SJSA1 (cell line): Measurements from ENCODE around the gene ANKS1B. TPM values are rescaled to one million over a fixed set of nuclear protein-coding genes. Genes with fewer than 3 reads are reported as not detected.
"Not testable (repeated sequence)": the region's sequence is repeated elsewhere in the genome, so short reads cannot be mapped to it uniquely, and the experiment has no call there.

ENCODE experiments used
- DNase-seq, 2 experiments: peaks; one replicate each; pipeline ENCODE4 v3.0.0-alpha.2; 2015 to 2020; ENCODE audit warnings: low spot score in 2 of 2, low read depth in 1 of 2
- H3K27ac ChIP-seq: fragments of 250-450 bp; sonication (Bioruptor Pico); 2 replicates; pipeline ENCODE4 v1.5.1; 2020; ENCODE audit warnings: mild to moderate bottlenecking, moderate library complexity
- H3K27me3 ChIP-seq: fragments of 250-450 bp; sonication (Bioruptor Pico); replicated peaks from 2 replicates; pipeline ENCODE4 v1.5.1; 2020; ENCODE audit warnings: mild to moderate bottlenecking, moderate library complexity
- H3K36me3 ChIP-seq: fragments of 250-450 bp; sonication (Bioruptor Pico); 2 replicates; pipeline ENCODE4 v1.5.1; 2020; ENCODE audit warnings: mild to moderate bottlenecking
- H3K4me1 ChIP-seq: fragments of 250-450 bp; sonication (Bioruptor Pico); replicated peaks from 2 replicates; pipeline ENCODE4 v1.6.1; 2021; ENCODE audit warnings: mild to moderate bottlenecking
- H3K4me3 ChIP-seq: fragments of 250-450 bp; sonication (Bioruptor Pico); 2 replicates; pipeline ENCODE4 v1.5.1; 2020; ENCODE audit warnings: mild to moderate bottlenecking
- H3K9me3 ChIP-seq: fragments of 250-450 bp; sonication (Bioruptor Pico); replicated peaks from 2 replicates; pipeline ENCODE4 v1.5.1; 2020; ENCODE audit warnings: mild to moderate bottlenecking
- total RNA-seq: library from RNA; depleted of rRNA; stranded (reverse); fragments of >200 nt; shearing (Covaris generic); gene quantifications from 2 replicates; pipeline ENCODE4 v1.2.3, GENCODE V29; 2014

ANKS1B gene
- total RNA-seq, 1 experiment from 2014 or later = not detected

DNA sequence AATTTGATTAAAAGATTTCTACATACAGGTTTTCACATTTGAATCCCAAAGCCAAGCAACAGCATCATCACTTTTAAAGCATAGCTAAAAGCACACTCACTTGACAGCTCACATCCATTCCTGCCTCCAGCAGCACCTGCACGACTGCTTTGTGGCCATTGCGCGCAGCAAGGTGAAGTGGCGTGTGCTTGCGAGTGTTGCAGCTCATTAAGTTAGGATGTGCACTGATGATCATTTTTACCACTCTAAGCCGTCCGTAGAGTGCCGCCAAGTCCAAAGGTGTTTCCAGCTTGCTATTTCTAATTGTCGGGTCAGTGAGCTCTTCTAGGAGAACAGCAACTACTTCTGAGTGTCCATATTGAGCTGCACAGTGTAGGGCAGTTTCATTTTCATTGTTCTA lies 178.4 kb downstream of the ANKS1B start:
- Histone ChIP-seq H3K4me1 (no peaks in the 10 kb centered on the region), H3K36me3 (no peaks in the 10 kb centered on the region), H3K4me3 (no peak overlapping the region), H3K9me3 (no peaks in the 10 kb centered on the region), H3K27me3 (peaks cover 4% of the 10 kb centered on the region), H3K27ac (no peak overlapping the region)
- DNase-seq = no peak

DNA sequence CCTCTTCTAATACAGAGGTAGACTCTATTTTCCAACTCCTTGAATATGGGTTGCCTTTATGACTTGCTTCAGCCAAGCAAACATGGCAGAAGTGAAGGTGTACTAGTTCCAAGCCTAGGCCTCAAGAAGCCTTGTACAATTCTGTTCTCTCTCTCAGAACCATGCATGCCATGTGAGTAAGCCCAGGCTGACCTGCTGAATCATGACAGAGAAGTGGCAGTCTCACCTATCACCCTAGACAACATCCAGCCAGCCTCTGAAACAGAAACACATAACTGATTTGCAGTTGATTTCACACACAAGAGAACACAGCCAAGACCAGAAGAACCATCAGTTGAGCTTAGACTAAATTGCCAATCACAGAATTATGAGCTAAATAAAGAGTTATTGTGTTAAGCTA lies 180.0 kb downstream of the ANKS1B start:
- H3K27ac ChIP-seq = no peak overlapping the region
- H3K4me3 ChIP-seq = no peak overlapping the region
- H3K36me3 ChIP-seq = no peaks in the 10 kb centered on the region
- no peak for DNase-seq
- H3K4me1 ChIP-seq = no peaks in the 10 kb centered on the region
- peaks cover 4% of the 10 kb centered on the region for H3K27me3 ChIP-seq
- no peaks in the 10 kb centered on the region for H3K9me3 ChIP-seq

DNA sequence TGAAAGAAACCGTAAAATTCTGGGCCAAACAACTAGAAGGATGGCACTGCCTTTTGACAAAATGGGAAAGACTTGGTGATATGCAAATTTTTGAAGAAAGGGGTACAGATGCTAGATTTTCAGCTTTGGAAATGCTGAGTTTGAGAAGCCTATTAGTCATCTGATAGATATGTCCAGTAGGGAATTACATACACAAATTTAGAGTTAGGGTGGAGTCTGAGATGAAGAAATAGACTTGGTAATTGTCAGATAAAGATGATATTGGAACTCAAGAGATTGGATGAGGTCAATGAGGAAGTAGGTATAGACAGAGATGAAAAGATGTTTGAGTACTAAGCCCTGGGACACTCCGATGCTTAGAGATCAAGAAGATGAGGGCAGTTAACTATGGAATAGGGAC lies 184.1 kb downstream of the ANKS1B start:
- no peaks in the 10 kb centered on the region for H3K9me3 ChIP-seq
- no peaks in the 10 kb centered on the region; the same call in 1 of the 2 replicates for H3K27me3 ChIP-seq
- no peaks in the 10 kb centered on the region for H3K4me1 ChIP-seq
- no peak for DNase-seq
- no peak overlapping the region for H3K4me3 ChIP-seq
- no peak overlapping the region for H3K27ac ChIP-seq
- no peaks in the 10 kb centered on the region for H3K36me3 ChIP-seq

DNA sequence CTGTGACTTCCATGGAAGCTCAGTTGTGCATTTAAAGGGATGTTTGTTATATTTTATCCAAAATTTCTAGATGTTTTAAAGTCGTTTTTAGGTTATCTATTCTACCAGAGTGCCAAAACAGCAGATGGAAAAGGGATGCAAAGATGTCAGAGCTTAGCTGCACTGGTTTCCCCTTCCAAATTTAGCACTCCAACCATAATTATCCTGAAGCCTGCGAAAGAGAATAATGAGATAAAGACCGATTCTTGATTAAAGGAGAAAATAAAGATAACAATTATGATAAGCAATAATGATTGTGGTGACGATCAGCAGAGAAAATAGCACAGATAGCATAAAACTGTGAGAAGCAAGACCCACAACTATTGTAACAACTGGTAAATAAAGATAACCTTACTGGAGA lies 186.8 kb downstream of the ANKS1B start:
- not testable (repeated sequence) for H3K4me1 ChIP-seq, H3K9me3 ChIP-seq, H3K27me3 ChIP-seq, DNase-seq, H3K4me3 ChIP-seq, H3K27ac ChIP-seq, H3K36me3 ChIP-seq

DNA sequence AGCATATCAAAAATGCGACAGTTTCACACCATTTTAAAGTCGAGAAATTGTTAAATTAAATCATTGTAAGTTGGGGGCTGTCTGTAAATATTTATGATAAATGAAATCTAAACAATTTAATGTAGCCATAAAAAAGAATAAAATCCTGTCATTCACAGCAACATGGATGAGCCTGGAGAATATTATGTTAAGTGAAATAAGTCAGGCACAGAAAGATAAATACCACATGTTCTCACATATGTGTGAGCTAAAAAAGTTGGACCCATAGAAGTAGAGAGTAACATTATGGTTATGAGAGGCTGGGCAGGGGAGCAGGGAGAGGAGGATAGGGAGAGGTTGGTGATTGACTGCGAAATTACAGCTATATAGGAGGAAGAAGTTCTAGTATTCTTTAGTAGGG lies 201.3 kb downstream of the ANKS1B start:
- H3K27me3 ChIP-seq = no peaks in the 10 kb centered on the region
- H3K36me3 ChIP-seq = no peaks in the 10 kb centered on the region
- no peak overlapping the region for H3K4me3 ChIP-seq
- H3K4me1 ChIP-seq = no peaks in the 10 kb centered on the region
- DNase-seq = no peak
- no peaks in the 10 kb centered on the region for H3K9me3 ChIP-seq
- no peak overlapping the region for H3K27ac ChIP-seq

DNA sequence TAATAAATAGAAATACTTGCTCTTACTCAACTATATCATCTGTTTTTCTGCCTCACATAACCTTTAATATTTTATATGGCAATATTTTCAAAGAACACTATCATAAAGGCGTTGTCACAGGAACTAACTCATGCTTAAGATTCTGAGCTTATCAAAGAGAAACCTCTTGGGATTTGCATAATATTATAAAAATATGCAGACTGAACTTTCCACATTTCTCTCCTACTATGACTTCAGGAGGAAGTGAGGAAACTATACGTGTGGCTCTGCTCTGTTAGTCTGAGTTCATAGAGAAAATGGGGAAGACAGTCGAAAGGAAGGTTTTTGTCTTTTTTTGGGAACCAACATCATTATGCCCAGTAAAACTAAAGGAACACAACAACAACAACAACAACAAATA lies 212.5 kb downstream of the ANKS1B start:
- no peaks in the 10 kb centered on the region for H3K4me1 ChIP-seq
- no peak overlapping the region for H3K4me3 ChIP-seq
- no peak overlapping the region for H3K27ac ChIP-seq
- no peaks in the 10 kb centered on the region for H3K36me3 ChIP-seq
- no peaks in the 10 kb centered on the region for H3K27me3 ChIP-seq
- no peaks in the 10 kb centered on the region for H3K9me3 ChIP-seq
- no peak for DNase-seq

DNA sequence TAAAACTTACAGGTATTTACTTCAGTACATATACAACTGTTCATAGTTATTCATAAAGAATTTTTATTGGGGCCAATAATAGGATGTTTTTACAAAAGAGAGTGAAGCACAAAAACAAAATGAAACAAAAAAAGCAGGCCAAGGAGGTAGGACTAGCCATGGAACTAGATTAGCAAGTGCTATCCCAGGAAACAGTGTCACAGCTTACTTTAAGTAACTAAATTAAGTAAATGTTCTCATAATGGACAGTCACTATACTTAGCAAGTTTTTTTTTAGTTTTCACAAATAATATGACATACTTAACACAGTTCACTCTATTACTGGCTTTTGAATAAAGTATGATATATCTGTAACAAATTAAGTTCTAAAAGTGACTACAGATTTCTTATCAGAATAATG lies 213.1 kb downstream of the ANKS1B start:
- no peaks in the 10 kb centered on the region for H3K27me3 ChIP-seq
- no peak for DNase-seq
- no peak overlapping the region for H3K4me3 ChIP-seq
- H3K27ac ChIP-seq = no peak overlapping the region
- H3K9me3 ChIP-seq = no peaks in the 10 kb centered on the region
- H3K36me3 ChIP-seq = no peaks in the 10 kb centered on the region
- no peaks in the 10 kb centered on the region for H3K4me1 ChIP-seq

DNA sequence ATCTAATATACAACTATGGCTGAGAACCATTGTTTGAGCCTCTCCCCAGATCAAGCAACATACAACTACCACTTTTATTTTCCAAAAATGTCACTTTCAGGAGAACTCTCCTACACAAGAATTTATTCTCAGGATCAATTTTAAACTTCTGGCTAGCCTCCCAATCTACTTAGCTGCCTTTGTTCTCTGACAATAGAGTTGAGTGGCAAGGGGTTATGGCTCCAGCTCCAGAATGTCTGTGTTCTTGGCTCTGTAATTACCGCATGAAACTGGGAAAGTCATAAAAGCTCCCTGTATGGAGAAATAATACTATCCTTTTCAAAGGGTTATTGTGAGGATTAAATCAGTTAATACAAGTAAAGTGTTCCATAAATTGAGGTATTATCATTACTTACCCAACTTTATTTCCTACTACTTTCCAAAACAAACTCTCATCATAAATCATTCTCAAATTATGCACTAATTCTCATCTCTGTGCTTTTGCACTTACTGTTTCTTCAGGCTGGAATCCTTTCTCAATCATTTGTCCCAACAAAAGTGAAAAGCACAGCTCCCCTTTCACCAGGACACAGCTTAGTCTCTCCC lies 215.2 kb downstream of the ANKS1B start:
- Histone ChIP-seq H3K36me3 (no peaks in the 10 kb centered on the region), H3K9me3 (no peaks in the 10 kb centered on the region), H3K27me3 (no peaks in the 10 kb centered on the region), H3K27ac (no peak overlapping the region), H3K4me3 (no peak overlapping the region), H3K4me1 (no peaks in the 10 kb centered on the region)
- no peak for DNase-seq

DNA sequence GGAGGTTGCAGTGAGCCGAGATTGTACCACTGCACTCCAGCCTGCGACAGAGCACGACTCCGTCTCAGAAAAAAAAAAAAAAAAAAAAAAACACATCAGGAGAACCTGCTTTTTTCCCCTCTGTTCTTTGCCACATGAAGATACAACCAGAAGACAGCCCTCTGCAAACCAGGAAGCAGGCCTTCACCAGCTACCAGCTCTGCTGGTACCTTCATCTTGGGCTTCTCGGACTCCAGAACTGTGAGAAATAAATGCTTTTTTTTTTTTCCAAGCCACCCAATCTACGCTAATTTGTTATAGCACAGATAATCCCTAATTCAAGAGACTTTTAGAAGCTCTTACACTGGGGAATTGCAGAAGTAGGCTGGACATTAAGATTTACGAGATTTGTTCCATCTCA lies 216.0 kb downstream of the ANKS1B start:
- Histone ChIP-seq H3K4me1 (no peaks in the 10 kb centered on the region), H3K4me3 (no peak overlapping the region), H3K9me3 (no peaks in the 10 kb centered on the region), H3K27ac (no peak overlapping the region), H3K36me3 (no peaks in the 10 kb centered on the region), H3K27me3 (no peaks in the 10 kb centered on the region)
- DNase-seq = no peak

DNA sequence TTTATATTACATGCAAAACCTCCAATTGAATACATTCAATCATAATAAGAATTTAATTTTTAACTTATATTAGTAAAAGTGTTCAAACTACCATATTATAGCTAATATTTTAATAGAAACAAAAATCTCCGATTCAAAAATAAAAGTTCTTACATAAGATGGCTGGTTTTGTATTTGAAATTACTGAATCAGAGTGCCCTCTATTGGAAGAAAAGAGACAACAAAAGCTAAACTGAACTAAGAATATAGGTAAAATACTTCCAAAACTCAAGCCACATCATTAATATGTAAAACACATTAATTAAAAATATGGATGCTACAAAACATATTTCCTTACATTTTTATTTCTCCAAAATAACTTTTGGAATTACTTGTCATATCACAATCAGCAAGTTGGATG lies 216.9 kb downstream of the ANKS1B start:
- Histone ChIP-seq H3K27ac (no peak overlapping the region), H3K27me3 (no peaks in the 10 kb centered on the region), H3K36me3 (no peaks in the 10 kb centered on the region), H3K9me3 (no peaks in the 10 kb centered on the region), H3K4me3 (no peak overlapping the region), H3K4me1 (no peaks in the 10 kb centered on the region)
- no peak for DNase-seq

DNA sequence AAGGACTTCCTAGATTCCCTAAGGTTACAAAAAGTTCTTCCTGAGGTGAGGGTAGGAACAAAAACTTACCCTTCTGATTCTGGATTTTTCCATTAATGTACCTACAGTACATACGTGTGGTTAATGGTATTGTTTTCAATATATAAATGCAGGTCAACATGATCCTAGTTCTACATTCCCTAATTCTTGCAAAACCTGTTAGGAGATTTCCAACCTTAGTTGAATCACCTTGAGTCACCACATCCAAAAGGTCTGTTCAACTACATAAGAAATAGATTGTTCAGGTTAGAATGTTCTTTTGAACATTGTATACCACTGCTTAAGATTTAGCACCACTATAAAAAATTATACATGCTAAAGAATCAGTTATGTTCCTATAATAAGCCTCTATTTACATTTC lies 218.3 kb downstream of the ANKS1B start:
- no peaks in the 10 kb centered on the region for H3K4me1 ChIP-seq
- H3K9me3 ChIP-seq = no peaks in the 10 kb centered on the region
- H3K27ac ChIP-seq = no peak overlapping the region
- H3K27me3 ChIP-seq = no peaks in the 10 kb centered on the region
- no peak for DNase-seq
- no peaks in the 10 kb centered on the region for H3K36me3 ChIP-seq
- no peak overlapping the region for H3K4me3 ChIP-seq

DNA sequence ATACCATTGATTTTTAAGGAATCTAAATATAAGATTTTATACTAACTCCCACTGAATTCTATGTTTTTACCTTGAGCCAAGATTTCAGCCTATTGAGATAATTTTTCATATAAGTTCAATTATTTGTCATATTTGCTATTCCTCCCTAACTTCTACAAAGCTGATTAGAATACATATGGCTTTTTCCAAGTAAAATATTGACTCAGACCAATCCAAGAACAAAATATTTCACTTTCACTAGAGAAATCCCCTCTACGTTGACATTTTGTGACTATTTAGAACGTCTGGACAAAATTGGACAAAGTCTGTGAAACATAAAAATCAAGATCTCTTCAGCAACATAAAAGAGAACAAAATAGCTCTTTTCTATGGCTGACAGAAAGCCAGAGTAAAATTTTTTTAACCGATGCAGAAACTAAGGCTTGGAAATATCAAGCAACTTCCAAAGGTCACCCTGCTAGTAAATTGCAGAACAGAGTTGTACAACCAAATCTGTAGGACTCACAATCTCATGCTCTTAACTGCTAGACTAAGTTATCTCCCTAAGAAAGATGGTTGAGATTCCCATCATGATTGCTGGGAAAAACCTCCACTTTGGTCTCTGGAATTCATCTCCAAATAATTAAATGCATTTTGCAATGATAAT lies 219.1 kb downstream of the ANKS1B start:
- DNase-seq = no peak

DNA sequence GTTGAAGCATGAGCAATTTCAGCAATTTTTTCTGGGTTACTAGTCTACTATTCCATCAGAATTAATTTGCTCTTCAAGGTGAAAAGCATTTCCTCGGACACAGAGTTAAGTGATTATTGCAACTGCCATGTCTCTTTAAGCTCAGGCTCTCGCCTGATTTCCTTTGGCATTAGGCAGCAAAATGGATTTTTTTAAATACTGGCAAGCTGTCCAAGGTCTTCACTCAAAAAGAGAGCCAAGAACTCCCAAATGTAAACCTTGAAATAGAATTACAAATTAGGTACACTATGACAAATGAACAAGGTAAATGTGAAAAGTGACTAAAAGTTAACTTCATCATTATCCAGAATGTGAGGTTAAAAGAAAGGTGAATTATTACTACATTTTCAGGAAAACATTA lies 225.3 kb downstream of the ANKS1B start:
- H3K4me3 ChIP-seq = no peak overlapping the region
- no peak overlapping the region for H3K27ac ChIP-seq
- DNase-seq = no peak
- no peaks in the 10 kb centered on the region for H3K9me3 ChIP-seq
- no peaks in the 10 kb centered on the region for H3K27me3 ChIP-seq
- H3K4me1 ChIP-seq = no peaks in the 10 kb centered on the region
- H3K36me3 ChIP-seq = no peaks in the 10 kb centered on the region

More for the DNA sequence above, 219.1 kb downstream of the ANKS1B start:
- no peak overlapping the region for H3K27ac ChIP-seq
- no peaks in the 10 kb centered on the region for H3K36me3 ChIP-seq
- no peaks in the 10 kb centered on the region for H3K27me3 ChIP-seq
- H3K4me3 ChIP-seq = no peak overlapping the region
- H3K9me3 ChIP-seq = no peaks in the 10 kb centered on the region
- H3K4me1 ChIP-seq = no peaks in the 10 kb centered on the region

DNA sequence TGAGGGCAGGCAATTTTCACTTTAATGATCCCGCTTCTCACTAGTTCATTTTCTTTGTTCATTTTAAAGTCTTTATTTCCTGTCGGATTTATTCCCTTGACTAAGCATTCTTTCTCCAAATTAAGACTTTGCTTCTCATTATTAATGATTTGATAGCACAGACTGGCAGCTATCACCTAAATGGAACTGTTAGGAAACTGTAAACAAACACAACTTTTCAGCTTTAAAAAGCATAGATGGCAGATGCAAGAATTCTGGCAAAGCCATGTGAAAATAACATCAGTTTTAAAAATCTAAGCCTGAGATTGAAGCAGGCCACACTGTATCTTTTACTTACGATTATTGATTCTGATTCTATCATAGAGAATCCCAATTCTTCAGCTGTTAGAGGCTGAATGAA lies 225.7 kb downstream of the ANKS1B start:
- Histone ChIP-seq H3K36me3 (no peaks in the 10 kb centered on the region), H3K27me3 (no peaks in the 10 kb centered on the region), H3K4me1 (no peaks in the 10 kb centered on the region), H3K9me3 (no peaks in the 10 kb centered on the region), H3K27ac (no peak overlapping the region), H3K4me3 (no peak overlapping the region)
- no peak for DNase-seq

DNA sequence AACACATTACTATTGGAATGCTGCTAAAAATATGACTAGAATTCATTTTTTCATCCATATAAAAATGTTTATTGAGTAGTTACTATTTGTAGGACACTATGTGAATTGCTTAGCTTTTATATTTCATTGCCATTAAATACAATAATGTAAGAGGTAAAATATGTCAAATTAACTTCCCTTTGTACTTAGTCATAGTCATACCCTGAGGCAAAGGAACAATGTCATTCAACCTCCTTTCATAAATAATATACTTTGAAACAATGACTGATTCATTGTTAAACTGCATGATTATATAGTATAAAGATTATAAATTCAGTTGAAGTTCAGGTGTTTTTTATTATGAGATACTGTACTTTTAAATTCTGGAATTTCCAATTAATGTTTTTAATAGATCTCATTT lies 232.0 kb downstream of the ANKS1B start:
- Histone ChIP-seq H3K36me3 (no peaks in the 10 kb centered on the region), H3K4me3 (no peak overlapping the region), H3K27ac (no peak overlapping the region), H3K9me3 (no peaks in the 10 kb centered on the region), H3K4me1 (no peaks in the 10 kb centered on the region), H3K27me3 (no peaks in the 10 kb centered on the region)
- no peak for DNase-seq
